Colonic mucosa (tissue), 4 donors: ENCODE measurements around the gene CHRNB4. TPM values are rescaled to one million over a fixed set of nuclear protein-coding genes. Genes with fewer than 3 reads are reported as not detected.
A peak's percentile ranks its signal among the peaks of the same experiment; 100 is the strongest.
"Not testable (repeated sequence)": the region's sequence is repeated elsewhere in the genome, so short reads cannot be mapped to it uniquely, and the experiment has no call there.

ENCODE experiments used
- DNase-seq: peaks from one replicate; pipeline ENCODE4 v3.0.0-alpha.2; 2020
- H3K27ac ChIP-seq: fragments of 200-600 bp; one replicate; pipeline ENCODE4 v1.8.0; 2021
- H3K27me3 ChIP-seq: fragments of 200-600 bp; one replicate; pipeline ENCODE4 v1.8.0; 2021
- H3K36me3 ChIP-seq: fragments of 200-600 bp; one replicate; pipeline ENCODE4 v1.8.0; 2021
- H3K4me1 ChIP-seq: fragments of 200-600 bp; one replicate; pipeline ENCODE4 v1.8.0; 2021; ENCODE audit warnings: mild to moderate bottlenecking
- H3K4me3 ChIP-seq: fragments of 200-600 bp; one replicate; pipeline ENCODE4 v1.8.0; 2021
- H3K9ac ChIP-seq, 2 donors: one replicate each; pipeline ENCODE4 v1.7.0; 2013; ENCODE audit warnings: control low read depth in 2 of 2, low read depth in 2 of 2, low read length in 2 of 2
- H3K9me3 ChIP-seq: fragments of 200-600 bp; one replicate; pipeline ENCODE4 v1.8.0; 2021
- intact Hi-C: fragments of 100-400 bp; cut with DNase I; formaldehyde crosslinking; loops from one replicate; pipeline ENCODE4 v1.14.1; 2022
- total RNA-seq, 2 donors: library from RNA; stranded (reverse); fragmentation: NEBNext Ultra II Directional in 1 of 2; extraction: Animal tissue kit (Norgen Biotek cat#: 25700) in 1 of 2; gene quantifications; one replicate each; pipeline ENCODE4 v1.2.1, GENCODE V29; 2021
- TF ChIP-seq, protein P1 (sequence below): fragments of 200-600 bp; IDR thresholded peaks from one replicate; pipeline ENCODE4 v1.8.0; 2022; ENCODE audit warnings: antibody characterized with exemption, mild to moderate bottlenecking
- donor health status: healthy.
- donor health status: DM: no; HTN: no; CAD: no.
- donor health status: DM: no; HTN: no; CAD: no.

CHRNB4 gene, protein sequence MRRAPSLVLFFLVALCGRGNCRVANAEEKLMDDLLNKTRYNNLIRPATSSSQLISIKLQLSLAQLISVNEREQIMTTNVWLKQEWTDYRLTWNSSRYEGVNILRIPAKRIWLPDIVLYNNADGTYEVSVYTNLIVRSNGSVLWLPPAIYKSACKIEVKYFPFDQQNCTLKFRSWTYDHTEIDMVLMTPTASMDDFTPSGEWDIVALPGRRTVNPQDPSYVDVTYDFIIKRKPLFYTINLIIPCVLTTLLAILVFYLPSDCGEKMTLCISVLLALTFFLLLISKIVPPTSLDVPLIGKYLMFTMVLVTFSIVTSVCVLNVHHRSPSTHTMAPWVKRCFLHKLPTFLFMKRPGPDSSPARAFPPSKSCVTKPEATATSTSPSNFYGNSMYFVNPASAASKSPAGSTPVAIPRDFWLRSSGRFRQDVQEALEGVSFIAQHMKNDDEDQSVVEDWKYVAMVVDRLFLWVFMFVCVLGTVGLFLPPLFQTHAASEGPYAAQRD
- total RNA-seq: under 1 TPM in 1 of 2 donors, not detected in 1; 0.24 TPM

DNA sequence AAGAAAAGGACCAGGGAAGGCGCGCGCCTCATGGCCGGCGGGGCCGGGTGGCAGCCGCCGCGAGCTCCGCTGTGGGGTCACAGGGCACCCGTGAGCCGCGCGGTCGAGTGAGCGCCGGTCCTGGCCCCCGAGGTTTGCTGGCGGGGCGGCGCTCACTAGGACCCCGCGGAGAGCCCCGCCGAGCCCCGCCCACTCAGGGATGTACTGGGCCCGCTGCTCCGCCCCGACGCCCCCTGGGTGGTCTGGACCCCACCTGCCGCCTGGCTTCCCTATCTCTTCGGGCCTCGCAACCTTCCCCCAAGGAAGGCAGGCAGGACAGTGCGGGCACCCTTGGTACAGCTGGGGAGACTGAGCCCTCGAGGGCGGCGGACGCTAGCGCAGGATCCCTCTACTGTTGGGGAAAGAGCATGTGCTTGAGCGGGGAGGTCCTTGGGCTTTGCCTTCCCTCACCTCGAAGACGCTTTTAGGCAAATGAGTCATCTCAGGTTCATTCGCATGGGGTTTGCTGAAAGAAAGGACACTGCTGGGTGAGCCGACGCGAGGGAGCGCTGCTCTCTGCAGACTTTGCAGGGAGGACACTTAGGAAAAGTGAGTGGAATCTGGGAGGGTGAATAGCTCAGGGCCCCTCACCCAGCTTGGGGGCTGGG lies at the start of gene CHRNB4:
Gene CHRNB4, minus strand, starts transcription at position 109 of the 647 bp plus-strand sequence. Its CDS starts 77 bp downstream, at position 32.
- Histone ChIP-seq H3K4me1 (peaks cover 3% of the 10 kb centered on the region), H3K9ac (peak within 1 kb of the TSS in 1 of 2 donors; percentile 43), H3K9me3 (no peaks in the 10 kb centered on the region), H3K4me3 (peak within 1 kb of the TSS; percentile 43), H3K27me3 (peaks cover 5% of the 10 kb centered on the region), H3K27ac (no peak within 1 kb of the TSS), H3K36me3 (no peaks in the 10 kb centered on the region)
- DNase-seq: no peak
- TF ChIP-seq, protein P1, sequence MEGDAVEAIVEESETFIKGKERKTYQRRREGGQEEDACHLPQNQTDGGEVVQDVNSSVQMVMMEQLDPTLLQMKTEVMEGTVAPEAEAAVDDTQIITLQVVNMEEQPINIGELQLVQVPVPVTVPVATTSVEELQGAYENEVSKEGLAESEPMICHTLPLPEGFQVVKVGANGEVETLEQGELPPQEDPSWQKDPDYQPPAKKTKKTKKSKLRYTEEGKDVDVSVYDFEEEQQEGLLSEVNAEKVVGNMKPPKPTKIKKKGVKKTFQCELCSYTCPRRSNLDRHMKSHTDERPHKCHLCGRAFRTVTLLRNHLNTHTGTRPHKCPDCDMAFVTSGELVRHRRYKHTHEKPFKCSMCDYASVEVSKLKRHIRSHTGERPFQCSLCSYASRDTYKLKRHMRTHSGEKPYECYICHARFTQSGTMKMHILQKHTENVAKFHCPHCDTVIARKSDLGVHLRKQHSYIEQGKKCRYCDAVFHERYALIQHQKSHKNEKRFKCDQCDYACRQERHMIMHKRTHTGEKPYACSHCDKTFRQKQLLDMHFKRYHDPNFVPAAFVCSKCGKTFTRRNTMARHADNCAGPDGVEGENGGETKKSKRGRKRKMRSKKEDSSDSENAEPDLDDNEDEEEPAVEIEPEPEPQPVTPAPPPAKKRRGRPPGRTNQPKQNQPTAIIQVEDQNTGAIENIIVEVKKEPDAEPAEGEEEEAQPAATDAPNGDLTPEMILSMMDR: no peak
- intact Hi-C loops: no loop called here

DNA sequence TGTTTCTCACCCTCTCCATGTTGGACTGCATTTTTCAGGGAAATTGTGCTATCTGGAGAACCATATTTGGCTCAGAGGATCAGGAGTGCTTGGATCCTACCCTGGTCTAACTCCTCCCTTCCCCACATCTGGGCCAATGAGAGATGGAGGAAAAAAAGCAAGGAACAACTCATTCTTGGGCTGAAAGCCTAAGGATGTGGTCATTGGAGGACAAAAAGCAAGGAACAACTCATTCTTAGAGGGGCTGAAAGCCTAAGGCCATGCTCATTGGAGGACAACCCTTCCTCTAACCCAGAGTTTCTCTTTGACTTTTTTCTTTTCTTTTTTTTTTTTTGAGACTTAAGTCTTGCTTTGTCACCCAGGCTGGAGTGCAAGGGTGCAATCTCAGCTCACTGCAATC lies 48.6 kb upstream of the CHRNB4 start:
- Histone ChIP-seq H3K9ac (no peak overlapping the region), H3K27ac (no peak overlapping the region)

DNA sequence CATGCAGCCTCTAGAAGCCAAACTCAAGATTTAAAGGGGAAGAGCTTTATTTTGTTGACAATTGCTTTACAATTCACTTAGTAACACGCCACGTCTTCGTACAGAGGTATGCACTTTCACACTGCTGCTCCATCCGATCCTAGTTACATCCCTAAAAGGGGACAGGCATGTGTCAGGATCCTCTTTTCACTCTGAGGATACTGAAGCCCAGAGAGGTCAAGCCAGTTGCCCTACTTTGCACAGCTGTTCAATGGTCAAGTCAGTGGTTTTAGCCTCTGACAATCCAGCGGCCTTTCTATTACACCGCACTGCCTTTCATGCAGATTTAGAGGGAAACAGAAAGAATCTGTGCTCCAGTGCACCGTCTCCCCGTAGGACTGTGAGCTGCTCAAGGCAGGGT lies 44.9 kb upstream of the CHRNB4 start:
- no peak overlapping the region for H3K4me3 ChIP-seq
- H3K27ac ChIP-seq: no peak overlapping the region
- H3K36me3 ChIP-seq: no peaks in the 10 kb centered on the region
- H3K27me3 ChIP-seq: no peaks in the 10 kb centered on the region
- no peaks in the 10 kb centered on the region for H3K4me1 ChIP-seq
- no peak for DNase-seq
- H3K9ac ChIP-seq: no peak overlapping the region
- TF ChIP-seq, protein P1: no peak
- intact Hi-C loops: no loop called here
- H3K9me3 ChIP-seq: no peaks in the 10 kb centered on the region

More for the DNA sequence above, 48.6 kb upstream of the CHRNB4 start:
- Histone ChIP-seq H3K9me3 (no peaks in the 10 kb centered on the region), H3K4me3 (no peak overlapping the region), H3K36me3 (no peaks in the 10 kb centered on the region), H3K27me3 (no peaks in the 10 kb centered on the region), H3K4me1 (no peaks in the 10 kb centered on the region)
- intact Hi-C loops: no loop called here
- no peak for DNase-seq
- TF ChIP-seq, protein P1: no peak

DNA sequence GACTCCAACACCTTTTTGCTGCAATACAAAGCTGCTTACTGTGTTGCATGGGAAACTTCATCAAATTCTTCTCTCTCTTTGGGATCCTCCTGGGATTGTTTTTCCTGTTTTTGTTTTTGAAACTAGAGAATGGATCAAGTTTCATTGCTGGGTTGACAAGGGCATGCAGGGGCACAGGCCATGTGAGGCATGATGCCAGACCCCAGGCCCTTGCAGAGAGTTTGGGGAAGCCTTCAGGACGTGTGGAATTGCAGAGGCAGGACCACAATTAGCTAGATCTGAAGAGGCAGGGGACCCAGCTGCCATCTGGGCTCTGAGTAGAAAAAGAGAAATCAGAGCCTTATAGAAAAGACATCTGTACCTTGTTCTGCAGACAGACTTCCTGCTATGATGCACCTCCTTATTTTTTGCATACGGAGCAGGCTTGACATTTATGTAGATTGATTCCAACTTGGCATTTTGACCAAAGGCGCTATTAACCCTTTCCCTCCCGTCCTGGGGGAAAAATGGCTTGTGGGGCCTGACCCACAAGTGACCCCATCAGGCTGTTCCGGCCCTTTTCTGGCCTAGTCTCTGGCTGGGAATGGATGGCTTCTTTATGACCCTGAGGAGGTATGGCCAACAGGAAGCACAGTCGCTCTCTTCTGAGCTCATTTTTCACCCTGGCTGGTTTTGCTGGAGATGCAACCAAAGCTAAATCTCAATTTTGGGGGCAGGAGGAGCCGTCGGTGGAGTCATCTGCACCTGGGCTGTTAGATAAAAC lies 44.3 kb upstream of the CHRNB4 start:
- Histone ChIP-seq H3K4me3 (no peak overlapping the region), H3K36me3 (no peaks in the 10 kb centered on the region), H3K9ac (no peak overlapping the region), H3K4me1 (no peaks in the 10 kb centered on the region), H3K27me3 (no peaks in the 10 kb centered on the region), H3K9me3 (no peaks in the 10 kb centered on the region), H3K27ac (no peak overlapping the region)
- intact Hi-C loops: no loop called here
- TF ChIP-seq, protein P1: no peak
- no peak for DNase-seq

DNA sequence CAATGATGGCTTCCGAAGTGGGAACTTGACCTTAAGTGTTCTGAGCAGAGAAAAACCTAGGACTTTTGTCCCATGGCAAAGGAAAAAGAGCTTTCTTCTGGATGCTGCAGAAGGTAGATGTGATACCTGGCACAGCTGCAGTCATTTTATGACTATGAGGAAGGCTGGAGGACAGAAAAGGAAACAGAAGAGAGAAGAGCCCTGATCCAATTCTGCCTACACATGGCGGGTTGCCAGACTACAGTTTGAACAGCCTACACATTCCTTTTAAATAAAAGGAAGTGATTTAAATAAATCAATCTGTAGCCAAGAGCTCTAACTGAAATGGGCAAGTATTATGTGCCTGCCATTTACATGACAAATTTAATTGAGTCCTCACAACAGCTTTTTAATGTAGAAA lies 43.6 kb upstream of the CHRNB4 start:
- no peak for DNase-seq

DNA sequence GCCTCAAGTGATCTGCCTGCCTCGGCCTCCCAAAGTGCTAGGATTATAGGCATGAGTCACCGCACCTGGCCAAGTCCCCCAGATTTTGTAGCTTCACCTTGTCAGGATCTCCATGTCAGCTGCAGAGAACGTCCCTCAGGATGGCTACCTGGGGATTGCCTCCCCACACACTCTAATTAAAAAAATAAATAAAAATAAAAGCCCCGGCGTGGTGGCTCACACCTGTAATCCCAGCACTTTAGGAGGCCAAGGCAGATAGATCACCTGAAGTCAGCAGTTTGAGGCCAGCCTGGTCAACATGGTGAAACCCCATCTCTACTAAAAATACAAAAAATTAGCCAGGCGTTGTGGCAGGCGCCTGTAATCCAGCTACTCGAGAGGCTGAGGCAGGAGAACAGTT lies 42.6 kb upstream of the CHRNB4 start:
- DNase-seq, H3K9me3 ChIP-seq, intact Hi-C loops, H3K4me3 ChIP-seq, H3K27ac ChIP-seq, H3K4me1 ChIP-seq, H3K36me3 ChIP-seq, H3K9ac ChIP-seq, H3K27me3 ChIP-seq: not testable (repeated sequence)

More for the DNA sequence above, 43.6 kb upstream of the CHRNB4 start:
- no peaks in the 10 kb centered on the region for H3K4me1 ChIP-seq
- H3K27me3 ChIP-seq: no peaks in the 10 kb centered on the region
- H3K4me3 ChIP-seq: no peak overlapping the region
- no peak overlapping the region for H3K27ac ChIP-seq
- intact Hi-C loops: no loop called here
- H3K36me3 ChIP-seq: no peaks in the 10 kb centered on the region
- H3K9me3 ChIP-seq: no peaks in the 10 kb centered on the region
- H3K9ac ChIP-seq: no peak overlapping the region
- TF ChIP-seq, protein P1: no peak
